Endodermal cell (in vitro differentiated cells): Measurements from ENCODE around the gene SPCS2. TPM values are rescaled to one million over a fixed set of nuclear protein-coding genes. Genes with fewer than 3 reads are reported as not detected.

Experiments used
- DNase-seq: peaks from one replicate; pipeline ENCODE4 v3.0.0-alpha.2; 2017
- H3K27ac ChIP-seq: 2 replicates; pipeline ENCODE4 v1.5.1; 2013; ENCODE audit warnings: mild to moderate bottlenecking, low read depth, low read length, moderate library complexity
- H3K27me3 ChIP-seq: 2 replicates; pipeline ENCODE4 v1.6.1; 2013; ENCODE audit warnings: mild to moderate bottlenecking, low read length, moderate library complexity; ENCODE audit not compliant: insufficient read depth, control insufficient read depth, poor library complexity, severe bottlenecking
- H3K36me3 ChIP-seq: 2 replicates; pipeline ENCODE4 v1.7.0; 2013; ENCODE audit warnings: mild to moderate bottlenecking, low read length, moderate library complexity; ENCODE audit not compliant: control insufficient read depth, insufficient read depth
- H3K4me1 ChIP-seq: one replicate; pipeline ENCODE4 v1.7.0; 2013; ENCODE audit warnings: low read length; ENCODE audit not compliant: control insufficient read depth, insufficient read depth
- H3K4me3 ChIP-seq: 2 replicates; pipeline ENCODE4 v1.5.1; 2013; ENCODE audit warnings: mild to moderate bottlenecking, low read length, moderate library complexity
- H3K9ac ChIP-seq: 2 replicates; pipeline ENCODE4 v1.6.1; 2013; ENCODE audit warnings: mild to moderate bottlenecking, low read length, moderate library complexity; ENCODE audit not compliant: poor library complexity, severe bottlenecking; ENCODE audit errors: extremely low read depth
- H3K9me3 ChIP-seq: 2 replicates; pipeline ENCODE4 v1.6.1; 2013; ENCODE audit warnings: mild to moderate bottlenecking, low read length, moderate library complexity; ENCODE audit not compliant: control insufficient read depth
- H3K27ac Mint-ChIP-seq: 2 replicates; pipeline ENCODE4 v1.8.0; 2020; ENCODE audit warnings: mixed read lengths
- H3K27me3 Mint-ChIP-seq: 2 replicates; pipeline ENCODE4 v1.8.0; 2021; ENCODE audit warnings: mild to moderate bottlenecking, mixed read lengths; ENCODE audit not compliant: insufficient read depth
- H3K36me3 Mint-ChIP-seq: 2 replicates; pipeline ENCODE4 v1.8.0; 2020; ENCODE audit warnings: low read depth, mixed read lengths
- H3K4me1 Mint-ChIP-seq: 2 replicates; pipeline ENCODE4 v1.8.0; 2020; ENCODE audit warnings: mixed read lengths
- H3K4me3 Mint-ChIP-seq: 2 replicates; pipeline ENCODE4 v1.8.0; 2020; ENCODE audit warnings: mild to moderate bottlenecking, moderate library complexity, mixed read lengths
- H3K9me3 Mint-ChIP-seq: 2 replicates; pipeline ENCODE4 v1.8.0; 2020; ENCODE audit warnings: mild to moderate bottlenecking, mixed read lengths
- CTCF ChIP-seq: fragments of 200-600 bp; sonication (generic); conservative IDR thresholded peaks from 2 replicates; pipeline ENCODE4 v1.5.0; 2021; ENCODE audit warnings: antibody characterized with exemption, mild to moderate bottlenecking
- WGBS, 2 experiments: methylation state at CpG; one replicate each; pipeline versions ENCODE4 v1.1.5 to v1.1.7; 2013; ENCODE audit warnings: missing lambda C conversion rate in 2 of 2, mixed read lengths in 1 of 2; ENCODE audit not compliant: insufficient coverage in 1 of 2, insufficient read length in 1 of 2; 5-methylcytosine and 5-hydroxymethylcytosine counted together
- total RNA-seq, 2 donors: library from RNA; stranded (reverse); fragmentation: NEBNext Ultra II Directional in 1 of 2; extraction: Animal tissue kit (Norgen Biotek cat#: 25700) in 1 of 2; gene quantifications; 2 replicates in 1 of 2; 3 replicates in 1 of 2; pipeline ENCODE4 v1.2.1, GENCODE V29; 2021

The SPCS2 gene
- total RNA-seq, 2 donors from 2014 or later: 131 to 141 TPM

- Mint-ChIP-seq H3K4me3 (no peak overlapping the region), H3K9me3 (no peaks in the 10 kb centered on the region), H3K36me3 (peaks cover 2% of the 10 kb centered on the region), H3K27ac (no peak overlapping the region), H3K27me3 (no peaks in the 10 kb centered on the region), H3K4me1 (no peaks in the 10 kb centered on the region)
- no peak for DNase-seq
- TF ChIP-seq CTCF: no peak
- Histone ChIP-seq H3K27ac (no peak overlapping the region), H3K9me3 (no peaks in the 10 kb centered on the region), H3K36me3 (peaks cover 29% of the 10 kb centered on the region), H3K4me3 (no peak overlapping the region), H3K9ac (no peak overlapping the region), H3K27me3 (no peaks in the 10 kb centered on the region), H3K4me1 (no peaks in the 10 kb centered on the region)
- WGBS, 2 experiments: 96 to 98% methylated on average over 4 of the region's 4 CpGs
Observed at GRCh38 chr11:74925281-74925680, 23.8 kb upstream of the SPCS2 start.

- Mint-ChIP-seq H3K9me3 (no peaks in the 10 kb centered on the region), H3K27ac (no peak overlapping the region), H3K36me3 (peaks cover under 1% of the 10 kb centered on the region), H3K4me1 (no peaks in the 10 kb centered on the region), H3K27me3 (no peaks in the 10 kb centered on the region), H3K4me3 (no peak overlapping the region)
- H3K27ac ChIP-seq: no peak overlapping the region
- H3K9me3 ChIP-seq: no peaks in the 10 kb centered on the region
- no peak for DNase-seq
- H3K9ac ChIP-seq: no peak overlapping the region
- no peaks in the 10 kb centered on the region for H3K27me3 ChIP-seq
- TF ChIP-seq CTCF: no peak
- H3K36me3 ChIP-seq: peaks cover 23% of the 10 kb centered on the region
- no peak overlapping the region for H3K4me3 ChIP-seq
- H3K4me1 ChIP-seq: no peaks in the 10 kb centered on the region
- 93 to 98% methylated on average over 6 to 8 of the region's 8 CpGs for WGBS, 2 experiments
Observed at GRCh38 chr11:74926304-74927030, 22.6 kb upstream of the SPCS2 start.

GRCh38 chr11:74927496-74927895 lies 21.6 kb upstream of the SPCS2 start:
- no peaks in the 10 kb centered on the region for H3K9me3 Mint-ChIP-seq

More at GRCh38 chr11:74927496-74927895, 21.6 kb upstream of the SPCS2 start:
- Histone ChIP-seq H3K4me3 (no peak overlapping the region), H3K9me3 (no peaks in the 10 kb centered on the region), H3K36me3 (peaks cover 33% of the 10 kb centered on the region), H3K27ac (no peak overlapping the region), H3K27me3 (no peaks in the 10 kb centered on the region), H3K9ac (no peak overlapping the region), H3K4me1 (no peaks in the 10 kb centered on the region)
- Mint-ChIP-seq H3K36me3 (no peaks in the 10 kb centered on the region), H3K4me1 (no peaks in the 10 kb centered on the region), H3K4me3 (no peak overlapping the region), H3K27me3 (no peaks in the 10 kb centered on the region), H3K27ac (no peak overlapping the region)
- no peak for TF ChIP-seq CTCF
- DNase-seq: no peak
